ENCODE measurements around the gene NOD2.

- TF ChIP-seq, protein P1, sequence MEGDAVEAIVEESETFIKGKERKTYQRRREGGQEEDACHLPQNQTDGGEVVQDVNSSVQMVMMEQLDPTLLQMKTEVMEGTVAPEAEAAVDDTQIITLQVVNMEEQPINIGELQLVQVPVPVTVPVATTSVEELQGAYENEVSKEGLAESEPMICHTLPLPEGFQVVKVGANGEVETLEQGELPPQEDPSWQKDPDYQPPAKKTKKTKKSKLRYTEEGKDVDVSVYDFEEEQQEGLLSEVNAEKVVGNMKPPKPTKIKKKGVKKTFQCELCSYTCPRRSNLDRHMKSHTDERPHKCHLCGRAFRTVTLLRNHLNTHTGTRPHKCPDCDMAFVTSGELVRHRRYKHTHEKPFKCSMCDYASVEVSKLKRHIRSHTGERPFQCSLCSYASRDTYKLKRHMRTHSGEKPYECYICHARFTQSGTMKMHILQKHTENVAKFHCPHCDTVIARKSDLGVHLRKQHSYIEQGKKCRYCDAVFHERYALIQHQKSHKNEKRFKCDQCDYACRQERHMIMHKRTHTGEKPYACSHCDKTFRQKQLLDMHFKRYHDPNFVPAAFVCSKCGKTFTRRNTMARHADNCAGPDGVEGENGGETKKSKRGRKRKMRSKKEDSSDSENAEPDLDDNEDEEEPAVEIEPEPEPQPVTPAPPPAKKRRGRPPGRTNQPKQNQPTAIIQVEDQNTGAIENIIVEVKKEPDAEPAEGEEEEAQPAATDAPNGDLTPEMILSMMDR (IDR thresholded peaks at IDR 0.05): no peak
- no peak for TF ChIP-seq POLR2A (IDR thresholded peaks at IDR 0.05)
These were observed 63.1 kb downstream of the NOD2 start for GRCh38 chr16:50756473-50756872.

Measured in uterus (tissue), 2 donors.